WTC11 (cell line): ENCODE measurements around the gene SLC10A2. TPM values are rescaled to one million over a fixed set of nuclear protein-coding genes. Genes with fewer than 3 reads are reported as not detected.

ENCODE experiments used
- ATAC-seq: fragments of 200-7000 bp; cut with Tn5 transposase; 2 replicates; pipeline ENCODE4 v1.10.0; 2021; ENCODE audit warnings: mild to moderate bottlenecking, moderate library complexity
- CTCF ChIA-PET: fragments of 300-600 bp; sonication (Branson Sonifier 250); formaldehyde crosslinking; loops from one replicate; lab custom pipeline; 2021; ENCODE audit warnings: antibody characterized with exemption; lab: Charles Lee
- POLR2A ChIA-PET: fragments of 350-600 bp; sonication (Branson Sonifier 250); formaldehyde crosslinking; loops from one replicate; lab custom pipeline; 2021; ENCODE audit warnings: antibody characterized with exemption; lab: Charles Lee
- DNase-seq: peaks from one replicate; pipeline ENCODE4 v3.0.0; 2021; ENCODE audit warnings: low spot score
- H3K27ac Mint-ChIP-seq: 2 replicates; pipeline ENCODE4 v1.8.0; 2021; ENCODE audit warnings: mixed read lengths
- H3K27me3 Mint-ChIP-seq: 2 replicates; pipeline ENCODE4 v1.8.0; 2021; ENCODE audit warnings: low read depth, mild to moderate bottlenecking, moderate library complexity, mixed read lengths
- H3K36me3 Mint-ChIP-seq: 2 replicates; pipeline ENCODE4 v1.8.0; 2021; ENCODE audit warnings: mixed read lengths
- H3K4me1 Mint-ChIP-seq: 2 replicates; pipeline ENCODE4 v1.8.0; 2022; ENCODE audit warnings: mixed read lengths
- H3K4me3 Mint-ChIP-seq: 2 replicates; pipeline ENCODE4 v1.8.0; 2021; ENCODE audit warnings: mild to moderate bottlenecking, moderate library complexity, mixed read lengths
- H3K9me3 Mint-ChIP-seq: 2 replicates; pipeline ENCODE4 v1.8.0; 2021; ENCODE audit warnings: mixed read lengths
- AR ChIP-seq: fragments of 250-450 bp; sonication (Bioruptor Pico); IDR thresholded peaks from 2 replicates; pipeline ENCODE4 v1.9.0; 2021; ENCODE audit warnings: mild to moderate bottlenecking
- ATF3 ChIP-seq: sonication (generic); formaldehyde crosslinking; conservative IDR thresholded peaks from 2 replicates; pipeline ENCODE4 v1.8.1; 2022; ENCODE audit warnings: mild to moderate bottlenecking, missing genetic modification reagents
- CTCF ChIP-seq: fragments of 200-600 bp; IDR thresholded peaks from 2 replicates; pipeline ENCODE4 v1.8.0; 2022; ENCODE audit warnings: antibody characterized with exemption
- ETV6 ChIP-seq: sonication (generic); formaldehyde crosslinking; IDR thresholded peaks from 2 replicates; pipeline ENCODE4 v1.8.1; 2022; ENCODE audit warnings: mild to moderate bottlenecking, missing genetic modification reagents
- FOXJ3 ChIP-seq: sonication (generic); formaldehyde crosslinking; IDR thresholded peaks from 2 replicates; pipeline ENCODE4 v1.9.0; 2021; ENCODE audit warnings: missing genetic modification reagents, mild to moderate bottlenecking, borderline replicate concordance
- JAZF1 ChIP-seq: fragments of 250-450 bp; sonication (Bioruptor Pico); IDR thresholded peaks from 2 replicates; pipeline ENCODE4 v1.9.0; 2021; ENCODE audit warnings: moderate library complexity, mild to moderate bottlenecking, inconsistent platforms
- JUN ChIP-seq: sonication (generic); formaldehyde crosslinking; IDR thresholded peaks from 2 replicates; pipeline ENCODE4 v1.8.0; 2023; ENCODE audit warnings: mild to moderate bottlenecking, missing genetic modification reagents
- KAT7 ChIP-seq: sonication (generic); formaldehyde crosslinking; IDR thresholded peaks from 2 replicates; pipeline ENCODE4 v1.8.1; 2023; ENCODE audit warnings: missing genetic modification reagents, mild to moderate bottlenecking, borderline replicate concordance
- MYBL2 ChIP-seq: sonication (generic); formaldehyde crosslinking; IDR thresholded peaks from 2 replicates; pipeline ENCODE4 v1.8.1; 2023; ENCODE audit warnings: mild to moderate bottlenecking, moderate library complexity, missing genetic modification reagents
- NR1H2 ChIP-seq: sonication (generic); formaldehyde crosslinking; IDR thresholded peaks from 2 replicates; pipeline ENCODE4 v1.9.0; 2021; ENCODE audit warnings: mild to moderate bottlenecking, moderate library complexity, missing genetic modification reagents
- RORB ChIP-seq: fragments of 250-450 bp; sonication (Bioruptor Pico); IDR thresholded peaks from 2 replicates; pipeline ENCODE4 v1.9.0; 2021; ENCODE audit warnings: mild to moderate bottlenecking
- SMAD4 ChIP-seq: sonication (generic); formaldehyde crosslinking; IDR thresholded peaks from 2 replicates; pipeline ENCODE4 v1.8.0; 2022; ENCODE audit warnings: mild to moderate bottlenecking, missing genetic modification reagents
- SP1 ChIP-seq: sonication (generic); formaldehyde crosslinking; conservative IDR thresholded peaks from 2 replicates; pipeline ENCODE4 v1.8.1; 2022; ENCODE audit warnings: missing genetic modification reagents
- ZNF232 ChIP-seq: sonication (generic); formaldehyde crosslinking; IDR thresholded peaks from 2 replicates; pipeline ENCODE4 v1.8.0; 2022; ENCODE audit warnings: mild to moderate bottlenecking, missing genetic modification reagents
- ZNF416 ChIP-seq: fragments of 250-450 bp; sonication (Bioruptor Pico); IDR thresholded peaks from 2 replicates; pipeline ENCODE4 v1.9.0; 2021; ENCODE audit warnings: mild to moderate bottlenecking, inconsistent platforms
- ZNF671 ChIP-seq: fragments of 250-450 bp; sonication (Bioruptor Pico); IDR thresholded peaks from 2 replicates; pipeline ENCODE4 v1.8.0; 2021; ENCODE audit warnings: mild to moderate bottlenecking
- total RNA-seq: library from RNA; stranded (reverse); gene quantifications from 3 replicates; pipeline ENCODE4 v1.2.3, GENCODE V29; 2021
- TF ChIP-seq, protein P1 (sequence below): sonication (generic); formaldehyde crosslinking; IDR thresholded peaks from 2 replicates; pipeline ENCODE4 v1.8.0; 2022; ENCODE audit warnings: missing genetic modification reagents
- TF ChIP-seq, protein P2 (sequence below): sonication (generic); formaldehyde crosslinking; IDR thresholded peaks from 2 replicates; pipeline ENCODE4 v1.8.1; 2023; ENCODE audit warnings: mild to moderate bottlenecking, missing genetic modification reagents
- TF ChIP-seq, protein P3 (sequence below): sonication (generic); formaldehyde crosslinking; IDR thresholded peaks from 2 replicates; pipeline ENCODE4 v1.8.0; 2022; ENCODE audit warnings: mild to moderate bottlenecking, missing genetic modification reagents

The SLC10A2 gene
- total RNA-seq, 1 experiment from 2014 or later = not detected

DNA sequence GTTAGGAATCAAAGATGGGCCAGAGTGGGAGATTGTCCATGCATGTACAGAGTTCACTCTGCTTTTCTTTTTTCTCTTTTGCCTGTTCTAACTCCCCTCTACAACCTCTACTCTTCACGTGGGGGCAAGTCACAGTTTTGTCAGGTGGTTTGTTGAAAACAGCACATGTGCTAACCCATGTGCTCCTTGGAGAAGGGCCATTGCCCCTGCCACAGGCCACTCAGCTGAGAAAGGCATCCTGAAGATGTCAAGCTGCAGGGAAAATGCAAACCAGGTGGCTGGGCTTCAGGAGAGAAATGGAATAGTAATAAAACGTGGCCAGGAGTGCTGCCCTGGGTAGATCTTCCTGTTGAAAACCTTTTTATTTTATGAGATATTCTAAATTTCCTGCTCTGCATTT lies 35.3 kb upstream of the SLC10A2 start:
- Mint-ChIP-seq H3K27ac (no peak overlapping the region), H3K9me3 (peaks cover 19% of the 10 kb centered on the region), H3K36me3 (peaks cover 12% of the 10 kb centered on the region), H3K27me3 (no peaks in the 10 kb centered on the region), H3K4me3 (no peak overlapping the region), H3K4me1 (peaks cover 30% of the 10 kb centered on the region)
- no peak for DNase-seq
- CTCF ChIA-PET = no interaction called here
- TF ChIP-seq ZNF416 (no peak), KAT7 (CRISPR knock-in tag) (no peak), SMAD4 (CRISPR knock-in tag) (no peak), ZNF671 (CRISPR knock-in tag) (no peak), JUN (no peak), JAZF1 (CRISPR knock-in tag) (no peak), RORB (no peak), NR1H2 (CRISPR knock-in tag) (no peak), ZNF232 (no peak), ETV6 (CRISPR knock-in tag) (no peak), CTCF (no peak), SP1 (no peak), FOXJ3 (CRISPR knock-in tag) (no peak), MYBL2 (CRISPR knock-in tag) (no peak), AR (no peak), ATF3 (CRISPR knock-in tag) (no peak)
- TF ChIP-seq, protein P1, sequence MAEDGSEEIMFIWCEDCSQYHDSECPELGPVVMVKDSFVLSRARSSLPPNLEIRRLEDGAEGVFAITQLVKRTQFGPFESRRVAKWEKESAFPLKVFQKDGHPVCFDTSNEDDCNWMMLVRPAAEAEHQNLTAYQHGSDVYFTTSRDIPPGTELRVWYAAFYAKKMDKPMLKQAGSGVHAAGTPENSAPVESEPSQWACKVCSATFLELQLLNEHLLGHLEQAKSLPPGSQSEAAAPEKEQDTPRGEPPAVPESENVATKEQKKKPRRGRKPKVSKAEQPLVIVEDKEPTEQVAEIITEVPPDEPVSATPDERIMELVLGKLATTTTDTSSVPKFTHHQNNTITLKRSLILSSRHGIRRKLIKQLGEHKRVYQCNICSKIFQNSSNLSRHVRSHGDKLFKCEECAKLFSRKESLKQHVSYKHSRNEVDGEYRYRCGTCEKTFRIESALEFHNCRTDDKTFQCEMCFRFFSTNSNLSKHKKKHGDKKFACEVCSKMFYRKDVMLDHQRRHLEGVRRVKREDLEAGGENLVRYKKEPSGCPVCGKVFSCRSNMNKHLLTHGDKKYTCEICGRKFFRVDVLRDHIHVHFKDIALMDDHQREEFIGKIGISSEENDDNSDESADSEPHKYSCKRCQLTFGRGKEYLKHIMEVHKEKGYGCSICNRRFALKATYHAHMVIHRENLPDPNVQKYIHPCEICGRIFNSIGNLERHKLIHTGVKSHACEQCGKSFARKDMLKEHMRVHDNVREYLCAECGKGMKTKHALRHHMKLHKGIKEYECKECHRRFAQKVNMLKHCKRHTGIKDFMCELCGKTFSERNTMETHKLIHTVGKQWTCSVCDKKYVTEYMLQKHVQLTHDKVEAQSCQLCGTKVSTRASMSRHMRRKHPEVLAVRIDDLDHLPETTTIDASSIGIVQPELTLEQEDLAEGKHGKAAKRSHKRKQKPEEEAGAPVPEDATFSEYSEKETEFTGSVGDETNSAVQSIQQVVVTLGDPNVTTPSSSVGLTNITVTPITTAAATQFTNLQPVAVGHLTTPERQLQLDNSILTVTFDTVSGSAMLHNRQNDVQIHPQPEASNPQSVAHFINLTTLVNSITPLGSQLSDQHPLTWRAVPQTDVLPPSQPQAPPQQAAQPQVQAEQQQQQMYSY (CRISPR knock-in tag) = no peak
- TF ChIP-seq, protein P2, sequence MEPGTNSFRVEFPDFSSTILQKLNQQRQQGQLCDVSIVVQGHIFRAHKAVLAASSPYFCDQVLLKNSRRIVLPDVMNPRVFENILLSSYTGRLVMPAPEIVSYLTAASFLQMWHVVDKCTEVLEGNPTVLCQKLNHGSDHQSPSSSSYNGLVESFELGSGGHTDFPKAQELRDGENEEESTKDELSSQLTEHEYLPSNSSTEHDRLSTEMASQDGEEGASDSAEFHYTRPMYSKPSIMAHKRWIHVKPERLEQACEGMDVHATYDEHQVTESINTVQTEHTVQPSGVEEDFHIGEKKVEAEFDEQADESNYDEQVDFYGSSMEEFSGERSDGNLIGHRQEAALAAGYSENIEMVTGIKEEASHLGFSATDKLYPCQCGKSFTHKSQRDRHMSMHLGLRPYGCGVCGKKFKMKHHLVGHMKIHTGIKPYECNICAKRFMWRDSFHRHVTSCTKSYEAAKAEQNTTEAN (CRISPR knock-in tag) = no peak
- TF ChIP-seq, protein P3, sequence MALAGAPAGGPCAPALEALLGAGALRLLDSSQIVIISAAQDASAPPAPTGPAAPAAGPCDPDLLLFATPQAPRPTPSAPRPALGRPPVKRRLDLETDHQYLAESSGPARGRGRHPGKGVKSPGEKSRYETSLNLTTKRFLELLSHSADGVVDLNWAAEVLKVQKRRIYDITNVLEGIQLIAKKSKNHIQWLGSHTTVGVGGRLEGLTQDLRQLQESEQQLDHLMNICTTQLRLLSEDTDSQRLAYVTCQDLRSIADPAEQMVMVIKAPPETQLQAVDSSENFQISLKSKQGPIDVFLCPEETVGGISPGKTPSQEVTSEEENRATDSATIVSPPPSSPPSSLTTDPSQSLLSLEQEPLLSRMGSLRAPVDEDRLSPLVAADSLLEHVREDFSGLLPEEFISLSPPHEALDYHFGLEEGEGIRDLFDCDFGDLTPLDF (CRISPR knock-in tag) = no peak
- ATAC-seq = no peak
- POLR2A ChIA-PET = no interaction called here
